Smooth muscle cell (in vitro differentiated cells): ENCODE results near the gene ITGB5. TPM values are rescaled to one million over a fixed set of nuclear protein-coding genes. Genes with fewer than 3 reads are reported as not detected.
"Not testable (repeated sequence)": the region's sequence is repeated elsewhere in the genome, so short reads cannot be mapped to it uniquely, and the experiment has no call there.

Source experiments
- DNase-seq: peaks from one replicate; lab custom pipeline; 2025; ENCODE audit not compliant: unreplicated experiment; lab: John Stamatoyannopoulos, UW
- H2AFZ ChIP-seq: fragments of 200-600 bp; sonication (generic); 2 replicates; pipeline ENCODE4 v1.6.0; 2016; ENCODE audit warnings: antibody characterized with exemption, low read depth, mild to moderate bottlenecking
- H3F3A ChIP-seq: fragments of 200-600 bp; sonication (generic); 2 replicates; pipeline ENCODE4 v1.6.0; 2017; ENCODE audit warnings: antibody characterized with exemption, low read depth
- H3K27ac ChIP-seq: fragments of 200-600 bp; sonication (generic); 2 replicates; pipeline ENCODE4 v1.5.1; 2016; ENCODE audit warnings: low read depth, mild to moderate bottlenecking
- H3K27me3 ChIP-seq: fragments of 200-600 bp; sonication (generic); 2 replicates; pipeline ENCODE4 v1.6.1; 2016; ENCODE audit warnings: low read depth, mild to moderate bottlenecking
- H3K36me3 ChIP-seq: fragments of 200-600 bp; sonication (generic); 2 replicates; pipeline ENCODE4 v1.5.1; 2016; ENCODE audit warnings: low read depth
- H3K4me1 ChIP-seq: fragments of 200-600 bp; sonication (generic); 2 replicates; pipeline ENCODE4 v1.5.1; 2016; ENCODE audit warnings: low read depth
- H3K4me2 ChIP-seq: fragments of 200-600 bp; sonication (generic); 2 replicates; pipeline ENCODE4 v1.6.0; 2016; ENCODE audit warnings: mild to moderate bottlenecking
- H3K4me3 ChIP-seq: fragments of 200-600 bp; sonication (generic); 2 replicates; pipeline ENCODE4 v1.5.1; 2016; ENCODE audit warnings: mild to moderate bottlenecking
- H3K79me2 ChIP-seq: fragments of 200-600 bp; sonication (generic); 2 replicates; pipeline ENCODE4 v1.6.0; 2016; ENCODE audit warnings: low read depth, mild to moderate bottlenecking
- H3K9ac ChIP-seq: fragments of 200-600 bp; sonication (generic); 2 replicates; pipeline ENCODE4 v1.6.0; 2016; ENCODE audit warnings: low read depth
- H3K9me3 ChIP-seq: fragments of 200-600 bp; sonication (generic); replicated peaks from 2 replicates; pipeline ENCODE4 v1.5.1; 2016; ENCODE audit warnings: low read depth
- H4K20me1 ChIP-seq: fragments of 200-600 bp; sonication (generic); 2 replicates; pipeline ENCODE4 v1.6.0; 2016; ENCODE audit warnings: low read depth
- CTCF ChIP-seq: fragments of 200-600 bp; sonication (generic); IDR thresholded peaks from 2 replicates; pipeline ENCODE4 v1.5.1; 2017; ENCODE audit warnings: borderline replicate concordance, mild to moderate bottlenecking, antibody characterized with exemption; ENCODE audit not compliant: insufficient read depth, poor library complexity, severe bottlenecking
- WGBS: methylation state at CpG from one replicate; pipeline ENCODE4 v1.1.7; 2016; ENCODE audit warnings: low lambda C conversion rate; 5-methylcytosine and 5-hydroxymethylcytosine counted together
- polyA plus RNA-seq: library from polyadenylated mRNA; unstranded; fragments of >200 nt; fragmentation: Nextera tagmentation; extraction: Ambion mirVana; gene quantifications from 2 replicates; pipeline ENCODE4 v1.2.1, GENCODE V29; 2016
- total RNA-seq: library from RNA; depleted of rRNA; stranded (reverse); fragments of >200 nt; gene quantifications from 2 replicates; pipeline ENCODE4 v1.2.3, GENCODE V29; 2014

The ITGB5 gene
- total and polyA plus RNA-seq, 2 experiments from 2014 or later: 343 to 403 TPM

GRCh38 chr3:124792341-124793040, 94.7 kb downstream of the ITGB5 start:
- no peaks in the 10 kb centered on the region for H3K27me3 ChIP-seq
- H3K4me2 ChIP-seq: peak overlapping the region; percentile 72
- peaks cover 19% of the 10 kb centered on the region for H3K4me1 ChIP-seq
- TF ChIP-seq CTCF: no peak
- peaks cover 15% of the 10 kb centered on the region for H3K79me2 ChIP-seq
- no peaks in the 10 kb centered on the region for H3K36me3 ChIP-seq
- no peak for DNase-seq
- H3K27ac ChIP-seq: peak overlapping the region; percentile 98
- H3K4me3 ChIP-seq: no peak overlapping the region
- H4K20me1 ChIP-seq: no peaks in the 10 kb centered on the region
- peak overlapping the region; percentile 89 for H3K9ac ChIP-seq
- no peaks in the 10 kb centered on the region for H3K9me3 ChIP-seq
- peaks cover 49% of the 10 kb centered on the region for H3F3A ChIP-seq
- H2AFZ ChIP-seq: no peak overlapping the region
- 26% methylated on average over 7 of the region's 7 CpGs for WGBS

- H3K9me3 ChIP-seq: no peaks in the 10 kb centered on the region
- H4K20me1 ChIP-seq: no peaks in the 10 kb centered on the region
- peaks cover 57% of the 10 kb centered on the region for H3F3A ChIP-seq
- no peaks in the 10 kb centered on the region for H3K36me3 ChIP-seq
- DNase-seq: peak; percentile 38
- H3K4me3 ChIP-seq: no peak overlapping the region
- H3K4me1 ChIP-seq: peaks cover 26% of the 10 kb centered on the region
- peak overlapping the region; percentile 72 for H3K4me2 ChIP-seq
- peaks cover 15% of the 10 kb centered on the region for H3K79me2 ChIP-seq
- WGBS: 15% methylated on average over 8 of the region's 8 CpGs
- no peak for TF ChIP-seq CTCF
- no peak overlapping the region for H2AFZ ChIP-seq
- peak overlapping the region; percentile 89 for H3K9ac ChIP-seq
- no peaks in the 10 kb centered on the region for H3K27me3 ChIP-seq
- peak overlapping the region; percentile 98 for H3K27ac ChIP-seq
Observed at GRCh38 chr3:124791639-124792151, 95.5 kb downstream of the ITGB5 start.

- peak overlapping the region; percentile 57 for H3K4me2 ChIP-seq
- no peaks in the 10 kb centered on the region for H4K20me1 ChIP-seq
- no peak for TF ChIP-seq CTCF
- no peak overlapping the region for H3K4me3 ChIP-seq
- 40% methylated on average over 4 of the region's 4 CpGs for WGBS
- H3K4me1 ChIP-seq: peaks cover 27% of the 10 kb centered on the region
- no peaks in the 10 kb centered on the region for H3K9me3 ChIP-seq
- no peaks in the 10 kb centered on the region for H3K27me3 ChIP-seq
- no peak overlapping the region for H2AFZ ChIP-seq
- no peak for DNase-seq
- peaks cover 59% of the 10 kb centered on the region for H3F3A ChIP-seq
- H3K79me2 ChIP-seq: peaks cover 15% of the 10 kb centered on the region
- no peaks in the 10 kb centered on the region for H3K36me3 ChIP-seq
- H3K9ac ChIP-seq: peak overlapping the region; percentile 89
- H3K27ac ChIP-seq: peak overlapping the region; percentile 98
Observed at GRCh38 chr3:124791142-124791541, 96.0 kb downstream of the ITGB5 start.

GRCh38 chr3:124789103-124789502, 98.1 kb downstream of the ITGB5 start:
- DNase-seq, H3K9me3 ChIP-seq, H3K9ac ChIP-seq, H3K36me3 ChIP-seq, H4K20me1 ChIP-seq, H3K27me3 ChIP-seq, H3K4me2 ChIP-seq, H2AFZ ChIP-seq, H3K4me3 ChIP-seq: not testable (repeated sequence)
- H3F3A ChIP-seq: peaks cover 54% of the 10 kb centered on the region
- 98% methylated on average over 4 of the region's 5 CpGs for WGBS
- peaks cover 27% of the 10 kb centered on the region for H3K4me1 ChIP-seq
- H3K27ac ChIP-seq: peak overlapping the region; percentile 74
- peaks cover 15% of the 10 kb centered on the region for H3K79me2 ChIP-seq
